Activated effector memory CD4-positive, alpha-beta T cell treated with Interleukin-2 at 50 U/mL for 16 hours (primary cell): ENCODE results near the gene ITGB2.

Experiments
- DNase-seq: peaks from one replicate; pipeline ENCODE4 v3.0.0-alpha.2; 2020

The ITGB2 gene

DNA sequence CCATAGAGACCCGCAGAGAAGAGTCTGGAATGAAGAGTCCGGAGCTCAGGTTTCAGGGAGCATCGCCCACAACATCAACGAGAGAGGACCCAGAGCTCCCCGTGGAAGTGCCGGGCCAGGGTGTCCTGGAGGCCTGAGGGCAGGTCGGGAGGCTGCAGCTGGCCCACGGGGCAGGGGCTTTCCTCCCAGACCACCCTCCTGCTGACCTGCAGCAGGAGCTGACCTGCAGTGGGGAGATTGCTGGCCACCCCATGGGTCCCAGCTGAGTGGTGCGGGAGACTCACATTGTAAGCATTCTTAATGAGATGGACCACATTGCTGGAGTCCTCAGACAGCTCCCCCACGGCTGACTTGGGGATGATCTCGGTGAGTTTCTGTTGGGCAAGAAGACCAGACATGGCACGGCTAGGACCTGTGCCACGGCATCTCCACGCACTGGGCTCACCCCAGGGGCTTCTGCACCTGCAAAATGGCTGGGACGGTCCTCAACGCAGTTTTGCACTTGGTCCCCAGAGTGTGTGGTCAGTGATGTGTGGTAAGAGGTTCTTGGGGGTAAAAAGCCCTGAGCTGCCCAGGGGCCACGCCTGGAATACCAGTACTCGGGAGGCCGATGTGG lies 25.9 kb downstream of the ITGB2 start:
- no peak for DNase-seq

DNA sequence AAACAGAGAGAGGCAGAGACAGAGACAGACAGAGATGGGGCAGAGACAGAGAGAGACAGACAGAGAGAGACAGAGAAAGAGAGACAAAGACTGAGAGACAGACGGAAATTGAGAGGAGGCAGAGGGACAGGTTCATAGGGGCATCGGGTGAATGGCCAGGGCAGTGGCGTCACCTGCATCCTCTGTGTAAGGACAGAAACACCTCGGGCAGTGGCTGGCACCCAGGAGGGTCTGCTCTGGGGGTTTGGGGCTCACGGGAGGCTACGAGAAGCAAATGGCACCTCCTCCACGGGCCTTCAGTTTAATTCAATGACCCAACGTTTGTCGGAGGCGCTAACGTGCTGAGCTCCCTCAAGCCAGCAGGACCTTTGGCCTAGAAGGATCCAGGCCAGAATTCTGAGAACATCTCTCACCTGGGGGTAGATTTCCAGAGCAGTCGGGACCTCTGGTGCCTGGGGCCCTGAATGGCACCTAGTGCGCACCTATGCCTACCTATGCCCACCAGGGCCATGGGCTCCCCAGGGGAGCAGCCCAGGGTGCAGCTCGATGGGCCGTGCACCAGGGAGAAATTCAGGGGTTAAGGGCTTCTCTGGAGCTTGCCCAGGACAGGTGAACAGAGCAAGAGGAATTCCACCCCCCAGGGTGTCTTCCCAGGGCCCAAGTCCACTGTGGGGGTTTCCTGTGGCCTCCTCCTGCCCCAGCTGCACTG lies 26.6 kb downstream of the ITGB2 start:
- DNase-seq, result no peak

DNA sequence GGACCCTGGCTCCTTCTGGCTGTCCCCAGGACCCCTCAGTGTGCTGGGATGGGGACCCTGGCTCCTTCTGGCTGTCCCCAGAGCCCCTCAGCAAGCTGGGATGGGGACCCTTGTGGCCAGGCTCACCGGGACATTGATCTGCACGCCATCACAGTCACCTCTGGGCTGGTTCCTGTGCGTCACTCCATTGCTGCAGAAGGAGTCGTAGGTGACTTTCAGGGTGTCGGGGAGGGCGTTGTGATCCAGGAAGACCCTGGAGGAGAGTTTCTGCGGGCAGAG lies 27.5 kb downstream of the ITGB2 start:
- no peak for DNase-seq

DNA sequence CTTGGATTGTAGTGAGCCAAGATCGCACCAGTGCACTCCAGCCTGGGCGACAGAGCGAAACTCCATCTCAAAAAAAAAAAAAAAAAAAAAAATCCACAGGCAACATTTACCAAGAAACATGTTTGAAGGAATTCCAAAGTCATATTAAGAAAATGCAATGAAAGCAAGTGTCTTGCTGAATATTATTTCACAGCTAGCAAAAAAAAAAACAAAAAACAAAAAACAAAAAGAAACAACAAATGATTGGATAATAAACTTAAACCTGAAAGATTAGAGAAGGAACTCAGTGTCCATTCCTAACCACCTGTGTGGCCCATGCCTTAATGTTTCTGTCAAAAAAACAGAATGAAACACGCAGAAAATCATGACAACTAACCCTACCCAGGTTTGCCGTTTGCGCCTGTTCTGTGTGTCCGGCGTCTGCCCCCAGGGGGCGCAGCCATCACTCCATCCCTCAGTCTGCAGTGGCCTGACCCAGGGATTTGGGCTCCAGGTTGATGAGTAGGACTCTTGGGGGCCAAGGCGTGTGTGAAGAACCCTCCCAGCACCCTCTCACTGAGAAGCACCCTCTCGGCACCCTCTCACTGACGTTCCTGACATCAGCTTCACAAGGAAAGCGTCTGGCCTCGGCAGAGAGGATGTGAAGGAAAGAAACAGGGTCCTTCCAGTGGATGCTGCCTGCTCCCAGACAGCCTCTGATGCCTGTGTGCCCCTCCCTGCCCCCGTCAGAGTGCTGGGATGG lies 28.0 kb downstream of the ITGB2 start:
- peak; percentile 70 for DNase-seq

DNA sequence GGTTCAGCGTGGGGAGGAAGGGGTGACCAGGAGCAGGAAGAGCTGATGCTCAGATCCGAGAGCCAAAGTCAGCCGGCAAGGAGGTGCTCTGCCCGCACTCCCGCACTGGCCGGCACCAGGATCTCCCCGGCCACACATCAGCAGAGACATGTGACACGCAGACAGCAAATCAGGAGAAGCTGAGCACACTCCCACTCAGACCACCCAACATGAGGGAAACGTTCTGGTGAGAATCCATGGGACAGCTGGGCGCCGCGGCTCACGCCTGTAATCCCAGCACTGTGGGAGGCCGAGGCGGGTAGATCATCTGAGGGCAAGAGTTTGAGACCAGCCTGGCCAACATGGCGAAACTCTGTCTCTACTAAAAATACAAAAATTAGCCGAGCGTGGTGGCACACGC lies 28.6 kb downstream of the ITGB2 start:
- DNase-seq, result no peak

GRCh38 chr21:44891631-44892031 lies 29.1 kb downstream of the ITGB2 start:
- no peak for DNase-seq

DNA sequence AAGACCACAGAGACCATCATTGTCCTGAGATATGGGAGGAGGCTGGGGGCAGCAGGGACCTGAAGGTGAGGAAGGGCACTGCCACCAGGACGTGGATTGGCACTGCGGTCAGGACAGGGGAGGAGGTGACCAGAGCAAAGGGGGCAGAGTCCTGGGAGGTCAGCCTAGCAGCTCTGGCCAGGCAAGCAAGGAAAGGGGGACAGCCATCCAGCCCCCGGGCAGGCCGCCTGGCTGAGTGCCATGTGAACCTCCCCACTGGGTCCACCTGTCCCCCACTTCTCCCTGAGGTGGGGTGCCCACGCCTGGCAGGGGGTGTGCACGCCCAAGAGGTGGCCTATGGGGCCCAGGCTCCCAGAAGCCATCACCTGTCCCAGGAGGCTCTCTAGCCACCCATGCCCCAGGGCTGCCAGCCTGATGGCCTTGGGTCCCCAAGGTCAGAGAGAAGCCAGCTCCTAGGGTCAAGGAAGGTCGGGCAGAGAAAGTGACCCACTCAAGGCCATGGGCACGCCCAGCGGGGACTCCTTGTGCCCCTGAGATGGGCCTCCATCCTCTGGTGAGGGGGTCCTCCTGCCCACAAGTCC lies 29.6 kb downstream of the ITGB2 start:
- no peak for DNase-seq

- DNase-seq, result no peak
Observed at GRCh38 chr21:44890338-44890931, 30.3 kb downstream of the ITGB2 start.

DNA sequence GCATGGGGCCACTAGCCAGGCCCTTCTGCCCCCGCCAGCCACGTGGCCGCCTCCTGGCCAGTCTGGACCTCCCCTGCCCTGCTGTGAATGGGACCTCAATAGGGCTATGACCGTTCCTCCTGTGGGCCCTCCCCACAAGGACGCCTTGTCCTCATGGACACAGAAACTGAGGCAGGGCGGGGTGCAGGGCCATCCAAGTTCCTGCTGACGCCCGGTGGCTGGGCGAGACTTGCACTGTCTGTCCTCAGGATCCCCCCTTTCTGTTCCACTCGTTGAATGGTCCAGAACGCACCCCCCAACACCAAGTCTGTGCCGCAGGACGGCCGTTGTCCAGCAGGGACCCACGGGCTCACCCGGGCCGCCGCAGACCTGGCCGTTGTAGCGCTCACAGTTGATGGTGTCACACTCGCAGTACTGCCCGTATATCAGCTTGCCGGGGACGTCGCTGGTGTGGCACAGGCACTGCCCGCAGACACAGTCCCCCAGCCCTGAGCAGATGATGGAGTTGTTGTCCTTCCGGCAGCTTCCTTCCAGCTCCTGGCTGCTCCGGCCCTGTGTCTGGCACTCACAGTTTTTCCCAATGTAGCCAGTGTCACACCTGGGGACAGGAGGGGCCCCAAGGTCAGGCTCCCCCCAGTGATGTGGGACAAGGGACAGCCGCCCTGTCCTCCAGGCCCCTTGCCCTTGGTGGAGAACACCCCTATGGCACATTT lies 30.9 kb downstream of the ITGB2 start:
- no peak for DNase-seq

DNA sequence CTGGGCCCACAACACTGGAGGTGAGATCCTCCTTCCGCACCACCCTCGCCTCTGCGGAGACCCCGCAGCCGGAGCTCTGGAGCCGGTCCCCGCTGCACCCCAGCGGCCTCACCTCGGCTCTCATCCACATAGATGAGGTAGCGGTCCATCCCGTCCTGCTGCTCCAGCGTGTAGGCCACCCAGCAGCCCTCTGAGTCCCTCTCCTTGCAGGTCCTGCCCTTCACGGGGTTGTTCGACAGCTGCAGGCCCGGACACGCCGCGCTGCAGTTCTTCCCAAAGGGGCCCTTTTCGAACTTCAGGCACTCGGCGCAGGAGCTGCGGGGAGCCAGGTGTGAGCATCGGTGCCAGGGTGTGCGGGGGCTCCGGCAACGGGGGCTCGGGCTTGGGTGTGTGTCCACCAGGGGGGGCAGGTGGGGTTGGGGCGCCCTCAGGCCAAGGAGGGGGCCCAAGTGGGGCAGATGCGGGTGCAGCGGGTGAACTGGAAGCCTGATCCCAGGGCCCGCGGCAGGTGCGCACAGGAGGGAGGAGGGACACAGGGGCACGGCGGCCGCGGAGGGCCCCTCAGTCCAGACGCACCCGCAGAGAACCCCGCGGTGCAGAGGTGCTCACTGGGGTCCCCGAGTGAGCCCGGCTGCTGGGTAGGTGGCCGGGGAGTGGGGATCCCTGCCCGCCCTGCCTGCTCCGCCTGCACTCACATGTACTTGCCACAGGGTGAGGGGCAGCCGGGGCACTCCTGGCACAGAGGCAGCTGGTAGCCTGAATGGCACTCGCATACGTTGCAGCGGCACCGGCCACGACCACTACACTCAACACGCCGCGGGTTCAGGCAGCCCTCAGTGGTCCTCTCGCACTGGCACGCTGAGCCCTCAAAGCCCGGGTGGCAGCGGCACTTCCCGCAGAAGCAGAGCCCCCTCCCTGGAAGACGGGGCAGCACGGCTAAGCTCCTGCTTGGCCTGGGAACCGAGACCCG lies 31.8 kb downstream of the ITGB2 start:
- no peak for DNase-seq

DNA sequence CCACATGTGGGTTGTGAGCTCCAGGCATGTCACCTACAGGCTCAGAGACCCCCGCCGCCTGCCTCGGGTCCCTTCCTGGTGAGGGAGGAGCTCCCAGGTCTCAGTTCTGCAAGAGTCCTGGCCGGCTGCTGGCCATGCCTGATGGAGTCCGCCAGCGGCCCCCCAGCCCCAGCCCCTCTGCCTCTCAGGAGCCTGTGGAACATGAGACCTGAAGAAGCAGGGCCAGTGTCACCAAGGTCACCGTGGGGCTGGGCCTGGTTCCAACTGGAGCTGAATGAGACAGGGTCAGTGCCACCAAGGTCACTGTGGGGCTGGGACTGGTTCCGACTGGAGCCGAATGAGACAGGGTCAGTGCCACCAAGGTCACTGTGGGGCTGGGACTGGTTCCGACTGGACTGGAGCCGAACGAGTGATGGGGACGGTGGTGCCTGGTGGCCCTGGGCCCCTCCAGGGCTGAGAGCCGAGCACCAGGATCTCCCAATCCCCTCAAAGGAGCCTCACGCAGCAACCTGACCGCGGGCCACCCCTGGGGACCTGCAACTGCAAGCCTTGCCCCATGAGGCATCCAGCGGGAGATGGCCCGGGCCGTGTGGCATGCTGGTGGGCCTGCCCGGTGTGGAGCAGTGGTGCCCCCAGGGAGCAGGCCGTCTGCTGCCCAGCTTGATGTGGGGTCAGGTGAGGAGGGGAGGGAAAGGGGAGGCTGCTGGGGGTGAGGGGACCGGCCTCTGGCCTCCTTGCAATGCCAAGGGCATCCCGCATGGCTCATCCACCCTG lies 32.7 kb downstream of the ITGB2 start:
- no peak for DNase-seq

GRCh38 chr21:44887126-44887806 lies 33.4 kb downstream of the ITGB2 start:
- DNase-seq, result no peak

- no peak for DNase-seq
Observed at GRCh38 chr21:44886113-44887075, 34.3 kb downstream of the ITGB2 start.

DNA sequence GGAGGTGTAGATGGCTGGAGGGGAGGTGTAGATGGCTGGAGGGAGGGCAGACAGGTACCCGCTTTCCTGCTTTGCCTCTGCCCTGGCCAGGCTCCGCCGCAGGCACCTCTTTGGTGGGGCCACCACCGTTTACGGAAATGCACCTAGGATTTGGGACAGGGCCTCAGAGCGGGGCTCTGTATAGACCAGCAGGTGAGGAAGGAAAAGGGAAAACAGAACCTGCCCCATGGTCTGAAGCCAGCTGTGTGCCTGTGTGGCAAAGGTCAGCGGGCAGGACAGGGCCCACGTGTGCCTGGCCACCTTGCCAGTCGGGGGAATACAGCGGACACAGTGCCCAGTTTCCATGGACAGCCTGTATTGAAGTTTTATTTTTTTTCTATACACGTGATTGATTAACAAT lies 35.1 kb downstream of the ITGB2 start:
- no peak for DNase-seq

- DNase-seq, result no peak
Observed at GRCh38 chr21:44884097-44884496, 36.6 kb downstream of the ITGB2 start.

GRCh38 chr21:44883250-44883649 lies 37.4 kb downstream of the ITGB2 start:
- DNase-seq, result no peak

DNA sequence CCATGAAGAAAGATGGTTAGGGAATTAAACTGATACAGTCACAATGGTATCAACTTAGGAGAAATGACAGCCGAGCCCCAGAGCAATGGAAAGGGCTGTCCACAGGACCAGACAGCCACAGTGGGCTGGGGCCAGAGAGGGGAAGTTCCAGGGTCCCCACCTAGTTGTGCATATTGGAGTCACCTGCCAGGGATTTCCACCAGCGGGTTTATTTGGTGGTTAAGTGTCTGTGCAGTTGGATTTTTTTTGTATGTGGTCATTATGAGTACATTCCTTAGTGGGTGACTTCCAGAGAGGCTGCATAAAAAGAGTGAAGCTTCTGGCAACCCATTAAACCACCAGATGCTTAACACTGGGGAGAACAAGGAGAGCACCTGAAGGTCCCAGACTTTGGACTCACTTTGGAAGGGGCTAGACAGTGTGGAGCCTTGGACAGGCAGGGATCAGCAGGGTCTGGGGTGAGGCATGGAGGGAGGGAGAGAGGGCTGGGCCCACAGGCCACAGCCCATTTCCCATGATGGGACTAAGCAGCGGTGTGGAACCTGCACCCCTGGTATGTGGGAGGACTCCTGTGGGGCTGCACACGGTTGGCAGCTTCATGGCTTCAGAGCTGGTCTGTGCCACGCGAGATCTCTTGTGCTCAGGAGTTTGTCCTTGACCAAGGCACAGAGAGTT lies 39.4 kb downstream of the ITGB2 start:
- DNase-seq, result no peak

DNA sequence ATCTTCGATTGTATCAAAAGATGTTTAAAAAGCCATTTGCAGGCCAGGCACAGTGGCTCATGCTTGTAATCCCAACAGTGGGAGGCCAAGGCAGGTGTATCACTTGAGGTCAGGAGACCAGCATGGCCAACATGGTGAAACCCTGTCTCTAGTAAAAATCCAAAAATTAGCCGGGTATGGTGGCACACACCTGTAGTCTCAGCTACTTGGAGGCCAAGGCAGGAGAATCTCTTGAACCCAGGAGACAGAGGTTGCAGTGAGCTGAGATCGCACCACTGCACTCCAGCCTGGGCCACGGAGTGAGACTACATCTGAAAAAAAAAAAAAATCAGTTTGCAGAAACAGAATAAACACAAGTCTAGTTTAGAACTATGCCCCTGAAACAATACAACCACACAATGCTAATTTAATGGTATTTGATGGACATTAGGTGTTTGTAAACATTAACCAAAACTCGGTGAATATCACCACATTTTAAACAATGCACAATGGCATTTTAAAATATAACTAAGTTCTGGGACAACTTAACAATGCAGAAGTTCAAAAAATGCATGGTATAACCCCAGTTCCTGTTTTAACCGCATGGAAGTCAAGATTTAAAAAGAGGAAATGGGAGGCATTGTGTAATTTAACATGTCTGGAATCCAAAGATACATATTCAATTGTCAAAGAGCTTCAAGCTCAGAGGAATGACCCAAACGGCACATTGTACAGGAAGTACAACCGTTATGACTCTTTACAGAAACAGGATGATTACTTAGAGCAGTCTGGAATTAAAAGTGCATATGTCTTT lies 40.1 kb downstream of the ITGB2 start:
- DNase-seq, result no peak
